ENCODE measurements around the gene GPC5. TPM values are rescaled to one million over a fixed set of nuclear protein-coding genes. Genes with fewer than 3 reads are reported as not detected.

Gene GPC5
- total RNA-seq, 2 donors from 2014 or later = 0.83 to 1.3 TPM

DNA sequence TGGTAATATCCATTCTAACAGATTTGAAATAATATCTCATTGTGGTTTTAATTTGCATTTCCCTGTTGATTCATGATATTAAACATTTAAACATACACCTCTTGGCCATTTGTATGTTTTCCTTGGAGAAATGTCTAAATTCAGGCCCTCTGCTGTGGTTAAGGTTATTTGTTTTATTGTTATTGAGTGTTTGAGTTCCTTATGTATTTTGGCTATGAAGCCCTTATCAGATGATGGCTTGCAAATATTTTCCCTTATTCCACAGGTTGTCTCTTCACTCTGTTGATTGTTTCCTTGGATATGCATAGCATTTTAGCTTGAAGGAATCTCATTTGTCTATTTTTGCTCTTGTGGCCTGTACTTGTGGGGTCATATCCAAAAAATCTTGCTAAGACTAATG lies 303.6 kb downstream of the GPC5 start:
- TF ChIP-seq, protein P1, sequence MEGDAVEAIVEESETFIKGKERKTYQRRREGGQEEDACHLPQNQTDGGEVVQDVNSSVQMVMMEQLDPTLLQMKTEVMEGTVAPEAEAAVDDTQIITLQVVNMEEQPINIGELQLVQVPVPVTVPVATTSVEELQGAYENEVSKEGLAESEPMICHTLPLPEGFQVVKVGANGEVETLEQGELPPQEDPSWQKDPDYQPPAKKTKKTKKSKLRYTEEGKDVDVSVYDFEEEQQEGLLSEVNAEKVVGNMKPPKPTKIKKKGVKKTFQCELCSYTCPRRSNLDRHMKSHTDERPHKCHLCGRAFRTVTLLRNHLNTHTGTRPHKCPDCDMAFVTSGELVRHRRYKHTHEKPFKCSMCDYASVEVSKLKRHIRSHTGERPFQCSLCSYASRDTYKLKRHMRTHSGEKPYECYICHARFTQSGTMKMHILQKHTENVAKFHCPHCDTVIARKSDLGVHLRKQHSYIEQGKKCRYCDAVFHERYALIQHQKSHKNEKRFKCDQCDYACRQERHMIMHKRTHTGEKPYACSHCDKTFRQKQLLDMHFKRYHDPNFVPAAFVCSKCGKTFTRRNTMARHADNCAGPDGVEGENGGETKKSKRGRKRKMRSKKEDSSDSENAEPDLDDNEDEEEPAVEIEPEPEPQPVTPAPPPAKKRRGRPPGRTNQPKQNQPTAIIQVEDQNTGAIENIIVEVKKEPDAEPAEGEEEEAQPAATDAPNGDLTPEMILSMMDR (IDR thresholded peaks at IDR 0.05) = no peak
- H3K36me3 ChIP-seq = no peaks in the 10 kb centered on the region
- H3K4me1 ChIP-seq = no peaks in the 10 kb centered on the region
- no peak for DNase-seq (ENCODE audit: low spot score)
- H3K27ac ChIP-seq = no peak overlapping the region
- H3K4me3 ChIP-seq = no peak overlapping the region
- no peaks in the 10 kb centered on the region for H3K27me3 ChIP-seq
- H3K9me3 ChIP-seq = peaks cover 0 to 9% of the 10 kb centered on the region in 2 donors

DNA sequence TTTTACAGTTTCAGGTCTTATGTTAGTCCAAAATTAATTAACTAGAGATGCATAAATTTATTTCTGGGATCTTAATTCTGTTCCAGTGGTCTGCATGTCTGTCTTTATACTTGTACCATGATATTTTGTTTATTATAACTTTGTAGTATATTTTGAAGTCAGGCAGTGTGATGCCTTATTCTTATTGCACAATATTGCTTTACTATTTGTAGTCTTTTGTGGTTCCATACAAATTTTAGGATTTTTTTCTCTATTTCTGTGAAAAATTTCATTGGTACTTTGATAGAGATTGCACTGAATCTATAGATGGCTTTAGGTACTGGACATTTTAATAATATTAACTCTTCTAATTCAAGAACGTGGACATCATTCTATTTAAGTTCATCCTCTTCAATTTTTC lies 304.0 kb downstream of the GPC5 start:
- Histone ChIP-seq H3K4me1 (no peaks in the 10 kb centered on the region), H3K27me3 (no peaks in the 10 kb centered on the region), H3K36me3 (no peaks in the 10 kb centered on the region), H3K27ac (no peak overlapping the region), H3K9me3 (peaks cover 0 to 9% of the 10 kb centered on the region in 2 donors), H3K4me3 (no peak overlapping the region)
- TF ChIP-seq, protein P1 (IDR thresholded peaks at IDR 0.05) = no peak
- no peak for DNase-seq (ENCODE audit: low spot score)

DNA sequence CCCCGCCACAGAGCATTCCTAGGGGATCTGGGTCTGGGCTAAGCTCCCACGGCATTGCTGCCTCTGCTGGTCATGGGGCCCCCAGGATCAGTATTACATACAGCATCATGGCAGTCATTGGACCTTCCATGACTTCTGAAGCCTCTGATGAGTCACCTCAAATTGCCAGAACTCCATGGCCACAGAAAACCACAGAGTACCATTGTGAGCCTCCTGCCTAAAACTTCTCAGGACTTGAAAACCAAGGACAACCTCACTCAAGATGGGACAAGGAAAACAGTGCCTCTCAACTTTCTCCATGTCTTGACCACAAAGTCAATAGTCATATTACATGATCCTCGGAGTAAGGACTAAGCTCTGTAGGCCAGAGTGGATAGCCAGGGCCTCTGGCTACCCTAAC lies 306.0 kb downstream of the GPC5 start:
- DNase-seq (ENCODE audit: low spot score) = no peak
- Histone ChIP-seq H3K27ac (no peak overlapping the region), H3K4me3 (no peak overlapping the region), H3K4me1 (no peaks in the 10 kb centered on the region), H3K9me3 (peaks cover 0 to 9% of the 10 kb centered on the region in 2 donors), H3K27me3 (no peaks in the 10 kb centered on the region), H3K36me3 (no peaks in the 10 kb centered on the region)
- TF ChIP-seq, protein P1 (IDR thresholded peaks at IDR 0.05) = no peak

DNA sequence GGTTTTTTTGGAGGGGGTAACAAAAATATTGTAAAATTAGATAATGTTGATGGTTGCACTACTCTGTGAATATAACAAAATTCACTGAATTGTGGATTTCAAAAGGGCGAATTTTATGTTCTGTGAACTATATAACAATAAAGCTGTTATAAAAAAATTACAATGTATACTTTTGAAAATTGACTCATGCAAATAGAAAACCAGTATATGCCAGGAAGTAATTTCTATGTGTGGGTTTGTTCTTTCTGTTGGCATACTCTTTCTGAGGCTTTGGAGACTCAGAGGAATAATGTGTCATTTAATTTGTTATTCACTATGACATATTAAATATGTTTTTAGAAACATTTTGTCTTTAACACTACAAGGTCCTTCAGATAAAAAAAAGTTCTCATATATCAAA lies 310.1 kb downstream of the GPC5 start:
- no peaks in the 10 kb centered on the region for H3K27me3 ChIP-seq
- no peak for DNase-seq (ENCODE audit: low spot score)
- no peaks in the 10 kb centered on the region for H3K9me3 ChIP-seq
- no peaks in the 10 kb centered on the region for H3K36me3 ChIP-seq
- TF ChIP-seq, protein P1 (IDR thresholded peaks at IDR 0.05) = no peak
- H3K4me1 ChIP-seq = no peaks in the 10 kb centered on the region
- H3K4me3 ChIP-seq = no peak overlapping the region
- H3K27ac ChIP-seq = no peak overlapping the region

DNA sequence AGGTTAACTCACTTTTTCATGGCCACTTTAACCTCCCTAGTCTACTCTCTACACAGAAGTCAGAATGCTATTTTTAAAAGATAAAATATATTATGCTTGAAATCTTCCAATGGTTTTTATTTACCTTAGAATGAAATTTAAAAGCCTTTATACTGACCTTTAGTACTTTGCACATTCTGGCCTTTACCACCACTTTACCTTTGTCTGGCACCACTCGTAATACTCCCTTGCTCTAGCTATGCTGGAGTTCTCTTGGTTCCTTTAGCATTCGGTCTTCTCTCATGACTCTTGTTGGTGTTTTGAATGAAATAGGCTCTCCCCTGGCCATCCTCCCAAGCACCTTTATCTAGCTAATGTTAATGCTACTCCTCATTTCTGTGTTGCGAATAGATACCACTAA lies 310.8 kb downstream of the GPC5 start:
- Histone ChIP-seq H3K4me3 (no peak overlapping the region), H3K4me1 (no peaks in the 10 kb centered on the region), H3K9me3 (no peaks in the 10 kb centered on the region), H3K27ac (no peak overlapping the region), H3K36me3 (no peaks in the 10 kb centered on the region), H3K27me3 (no peaks in the 10 kb centered on the region)
- TF ChIP-seq, protein P1 (IDR thresholded peaks at IDR 0.05) = no peak
- no peak for DNase-seq (ENCODE audit: low spot score)

DNA sequence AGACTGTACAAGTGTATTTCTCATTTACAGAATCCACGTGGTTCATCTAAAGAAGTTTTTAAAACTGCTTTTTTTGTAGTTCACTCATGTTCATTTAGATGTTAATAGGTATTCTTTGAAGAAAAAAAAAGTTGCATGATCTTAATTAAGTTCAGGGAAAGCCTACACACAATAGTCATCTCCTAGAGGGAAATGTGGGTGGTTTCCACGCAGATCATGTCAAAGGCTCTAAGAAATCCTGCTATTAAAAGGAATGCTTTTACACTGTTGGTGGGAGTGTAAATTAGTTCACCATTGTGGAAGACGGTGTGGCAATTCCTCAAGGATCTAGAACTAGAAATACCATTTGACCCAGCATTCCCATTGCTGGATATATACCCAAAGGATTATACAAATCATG lies 312.3 kb downstream of the GPC5 start:
- Histone ChIP-seq H3K36me3 (no peaks in the 10 kb centered on the region), H3K4me3 (no peak overlapping the region), H3K9me3 (no peaks in the 10 kb centered on the region), H3K27ac (no peak overlapping the region), H3K27me3 (no peaks in the 10 kb centered on the region), H3K4me1 (no peaks in the 10 kb centered on the region)
- no peak for DNase-seq (ENCODE audit: low spot score)
- TF ChIP-seq, protein P1 (IDR thresholded peaks at IDR 0.05) = no peak

Data from right atrium auricular region (tissue), 2 donors.